AG04450 (cell line): ENCODE results near the gene TRIM59. TPM values are rescaled to one million over a fixed set of nuclear protein-coding genes. Genes with fewer than 3 reads are reported as not detected.

Source experiments
- CTCF ChIA-PET: fragments of 300-600, 350-600 bp; formaldehyde crosslinking; extraction: SDS; loops from one replicate; lab custom pipeline; 2022; ENCODE audit warnings: antibody characterized with exemption, inconsistent platforms; lab: Charles Lee
- POLR2A ChIA-PET: fragments of 350-600 bp; formaldehyde crosslinking; extraction: SDS; loops from one replicate; lab custom pipeline; 2021; ENCODE audit warnings: antibody characterized with exemption, inconsistent platforms; lab: Yijun Ruan, JAX
- DNase-seq: peaks from one replicate; pipeline ENCODE4 v3.0.0-alpha.2; 2011; ENCODE audit warnings: low read depth, low spot score
- H3K27ac ChIP-seq: one replicate; pipeline ENCODE4 v1.5.1; 2012; ENCODE audit warnings: low read depth, low read length, control low read depth
- H3K27me3 ChIP-seq: one replicate; pipeline ENCODE4 v1.6.0; 2012; ENCODE audit warnings: low read length; ENCODE audit not compliant: control insufficient read depth, insufficient read depth
- H3K4me3 ChIP-seq: 2 replicates; pipeline ENCODE4 v1.5.1; 2011; ENCODE audit warnings: mild to moderate bottlenecking, low read depth, low read length, control low read depth
- H3K9me3 ChIP-seq: 2 replicates; pipeline ENCODE4 v1.5.1; 2012; ENCODE audit warnings: low read length; ENCODE audit not compliant: control insufficient read depth, insufficient read depth
- CTCF ChIP-seq: IDR thresholded peaks from 2 replicates; pipeline ENCODE4 v1.5.1; 2011; ENCODE audit warnings: low read depth, low read length, control low read depth, inconsistent platforms
- polyA plus RNA-seq: library from polyadenylated mRNA; depleted of rRNA; stranded (reverse); fragments of >200 nt; gene quantifications from 2 replicates; pipeline ENCODE4 v1.2.3, GENCODE V29; 2011

TRIM59 gene
- polyA plus RNA-seq, 1 experiment, result 15.3 TPM

- Histone ChIP-seq H3K4me3 (no peak overlapping the region), H3K9me3 (no peaks in the 10 kb centered on the region), H3K27me3 (no peaks in the 10 kb centered on the region), H3K27ac (no peak overlapping the region)
- no peak for DNase-seq
- TF ChIP-seq CTCF, result no peak
- ChIA-PET POLR2A (interaction anchor here (0.6 kb wide), 1 partner anchor 64 kb away, joined by 3 read pairs; no protein-coding TSS in a partner anchor), CTCF (no interaction called here)
Observed at GRCh38 chr3:160482796-160483195, 33.2 kb upstream of the TRIM59 start.

DNA sequence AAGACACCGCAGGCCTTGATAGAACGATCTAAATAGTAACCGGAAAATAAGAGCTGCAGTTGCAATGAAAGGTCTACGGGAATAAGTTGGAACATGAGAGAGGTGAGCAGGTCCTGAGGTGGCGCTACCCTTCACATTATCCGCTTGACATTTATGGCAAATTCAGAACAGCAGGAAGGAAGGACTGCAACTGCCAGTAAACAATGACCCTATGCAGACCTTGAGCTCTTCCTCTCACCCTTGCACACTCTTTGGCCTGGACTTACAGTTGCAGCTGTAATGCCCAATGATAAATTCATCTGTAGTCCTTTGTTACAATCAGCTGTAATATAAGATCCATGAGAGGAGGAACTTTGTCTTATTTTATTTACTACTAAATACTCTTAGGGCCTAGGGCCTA, 32.3 kb upstream of the TRIM59 start:
- Histone ChIP-seq H3K27ac (no peak overlapping the region), H3K4me3 (no peak overlapping the region), H3K9me3 (no peaks in the 10 kb centered on the region), H3K27me3 (no peaks in the 10 kb centered on the region)
- POLR2A ChIA-PET, result no interaction called here
- CTCF ChIA-PET, result interaction anchor here (1.0 kb wide), 1 partner anchor 90 kb away, joined by 4 read pairs; no protein-coding TSS in a partner anchor
- DNase-seq, result no peak
- no peak for TF ChIP-seq CTCF

DNA sequence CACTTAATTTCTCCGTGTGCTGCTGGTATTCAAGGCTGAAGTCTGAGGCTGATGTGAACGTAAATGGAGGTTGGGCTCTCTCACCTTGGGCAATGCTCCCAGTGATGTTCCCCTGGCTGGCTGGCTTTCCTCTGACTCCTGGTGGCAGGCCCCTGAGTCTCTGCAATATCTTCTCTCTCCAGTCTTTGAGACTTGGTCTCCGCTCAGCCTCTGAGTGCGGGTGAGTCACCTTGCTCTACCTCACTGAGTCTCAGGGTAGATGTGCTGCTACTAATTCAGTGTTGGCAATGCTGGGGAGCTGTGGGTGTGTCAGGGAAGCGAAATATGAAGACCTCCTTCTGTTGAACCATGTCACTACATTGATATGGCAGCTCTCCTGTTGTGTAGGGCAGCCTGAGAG, 31.3 kb upstream of the TRIM59 start:
- DNase-seq, result no peak

GRCh38 chr3:160479376-160479775, 29.8 kb upstream of the TRIM59 start:
- Histone ChIP-seq H3K27me3 (no peaks in the 10 kb centered on the region), H3K9me3 (no peaks in the 10 kb centered on the region), H3K27ac (peak overlapping the region; percentile 12), H3K4me3 (no peak overlapping the region)
- DNase-seq, result no peak
- POLR2A ChIA-PET, result no interaction called here
- TF ChIP-seq CTCF, result no peak
- CTCF ChIA-PET, result no interaction called here

More for the DNA sequence above, 31.3 kb upstream of the TRIM59 start:
- no peak overlapping the region for H3K4me3 ChIP-seq
- no peaks in the 10 kb centered on the region for H3K9me3 ChIP-seq
- H3K27me3 ChIP-seq, result no peaks in the 10 kb centered on the region
- H3K27ac ChIP-seq, result no peak overlapping the region
- ChIA-PET CTCF (no interaction called here), POLR2A (no interaction called here)
- no peak for TF ChIP-seq CTCF

DNA sequence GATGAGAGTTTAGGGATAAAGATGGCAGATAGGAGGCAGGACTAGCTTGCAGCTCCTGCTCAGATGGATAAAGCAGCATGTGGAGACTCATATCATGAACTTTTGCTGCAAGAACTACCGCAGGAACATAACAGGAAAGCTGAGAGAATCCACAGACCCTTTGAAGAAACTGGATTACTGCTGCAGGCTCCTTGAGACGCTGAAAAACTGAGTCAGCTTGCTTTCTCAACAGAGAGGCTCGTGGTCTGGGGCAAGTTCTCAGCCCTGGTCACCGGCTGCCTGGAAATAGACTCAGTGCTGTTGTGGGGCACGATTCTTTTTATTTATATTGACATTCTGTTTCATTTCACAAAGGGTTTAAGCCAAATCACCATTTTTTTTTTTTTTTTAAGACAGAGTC, 28.8 kb upstream of the TRIM59 start:
- no peaks in the 10 kb centered on the region for H3K27me3 ChIP-seq
- TF ChIP-seq CTCF, result peak; percentile 17; the same call in 1 of the 2 replicates
- peak; percentile 16 for DNase-seq
- ChIA-PET CTCF (no interaction called here), POLR2A (interaction anchor here (0.5 to 0.9 kb wide), 4 partner anchors 9 to 40 kb away, joined by 3 to 5 read pairs (median 4); partner anchors contain the start of gene TRIM59)
- H3K4me3 ChIP-seq, result no peak overlapping the region
- H3K9me3 ChIP-seq, result no peaks in the 10 kb centered on the region
- peak overlapping the region; percentile 21 for H3K27ac ChIP-seq
